NCI-H1436 treated with DMSO at 0.1 percent for 48 hours (cell line): Measurements from ENCODE around the gene MTAP.
A peak's percentile ranks its signal among the peaks of the same experiment; 100 is the strongest.

ENCODE experiments used
- DNase-seq: peaks from one replicate; lab custom pipeline; 2025; lab: John Stamatoyannopoulos, UW

The MTAP gene

GRCh38 chr9:21802418-21803000 is at the start of gene MTAP:
Gene MTAP, plus strand, starts transcription at chr9:21802636. Its CDS starts 113 bp downstream, at chr9:21802749.
- DNase-seq, result peak; percentile 54

DNA sequence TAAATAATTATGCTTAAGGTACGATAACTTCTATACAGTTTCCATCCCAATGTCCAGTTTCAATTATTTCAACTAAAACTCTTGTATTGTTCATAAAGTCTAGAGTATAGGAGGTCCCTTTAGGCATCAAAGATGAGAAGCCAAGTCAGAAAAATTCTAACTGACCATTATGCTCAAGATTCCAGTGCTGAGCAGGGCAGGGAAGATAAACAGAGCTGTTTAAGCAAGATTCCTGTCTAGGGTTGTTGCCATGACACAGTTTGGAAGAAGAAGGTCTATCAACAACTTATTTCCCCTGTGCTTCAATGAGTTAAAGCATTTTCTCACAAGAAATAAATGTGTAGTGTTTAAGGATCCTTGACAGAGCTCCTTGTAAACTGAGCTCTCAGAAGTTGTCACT is 48.9 kb upstream of the MTAP start:
- no peak for DNase-seq

DNA sequence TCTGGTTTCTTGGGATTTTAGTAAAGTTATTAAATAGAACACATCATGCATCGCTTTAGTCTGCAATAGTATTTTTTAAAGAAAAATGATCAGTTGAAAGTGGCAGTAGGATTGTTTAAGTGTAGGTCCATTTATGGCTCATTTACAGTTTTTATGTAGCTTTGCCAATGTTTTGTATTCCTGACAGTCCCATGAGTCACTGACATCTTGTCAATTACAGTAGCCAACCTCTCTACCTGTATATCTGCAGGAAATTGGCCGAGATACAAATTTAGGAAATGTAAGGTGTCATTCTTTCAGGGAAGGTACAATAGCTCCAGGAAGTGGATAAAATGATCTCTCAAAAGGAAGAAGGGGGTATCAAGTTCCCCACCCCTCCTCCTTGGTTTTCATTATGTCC is 47.7 kb upstream of the MTAP start:
- no peak for DNase-seq

GRCh38 chr9:21758540-21758939 is 43.9 kb upstream of the MTAP start:
- DNase-seq, result no peak

DNA sequence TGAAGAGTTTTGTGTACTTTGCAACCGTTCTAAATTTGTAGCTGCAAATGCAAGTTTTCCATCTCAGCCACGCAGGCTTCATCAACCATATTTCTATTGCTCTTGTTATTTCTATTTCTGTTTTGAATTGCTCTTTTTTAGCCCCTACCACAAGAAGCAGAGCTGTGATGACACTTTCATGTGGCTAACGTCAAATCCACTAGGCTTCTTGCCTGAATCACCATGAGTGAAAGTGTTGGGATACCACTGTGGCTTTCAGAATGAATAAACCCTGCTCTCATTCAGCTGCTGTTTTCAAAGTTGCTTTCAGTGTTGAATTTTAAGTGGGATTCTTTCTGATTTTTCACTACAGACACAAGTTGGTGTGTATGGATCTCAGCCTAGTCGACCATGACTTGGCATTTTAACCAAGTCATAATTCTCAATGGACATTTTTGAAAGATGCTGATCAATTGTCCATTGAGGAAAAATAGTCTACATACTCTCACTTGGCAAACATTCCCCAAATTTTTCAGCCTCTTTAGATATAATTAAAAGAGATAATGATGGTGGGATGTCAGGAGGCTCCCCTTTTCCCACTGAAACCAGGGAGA is 41.0 kb upstream of the MTAP start:
- no peak for DNase-seq

DNA sequence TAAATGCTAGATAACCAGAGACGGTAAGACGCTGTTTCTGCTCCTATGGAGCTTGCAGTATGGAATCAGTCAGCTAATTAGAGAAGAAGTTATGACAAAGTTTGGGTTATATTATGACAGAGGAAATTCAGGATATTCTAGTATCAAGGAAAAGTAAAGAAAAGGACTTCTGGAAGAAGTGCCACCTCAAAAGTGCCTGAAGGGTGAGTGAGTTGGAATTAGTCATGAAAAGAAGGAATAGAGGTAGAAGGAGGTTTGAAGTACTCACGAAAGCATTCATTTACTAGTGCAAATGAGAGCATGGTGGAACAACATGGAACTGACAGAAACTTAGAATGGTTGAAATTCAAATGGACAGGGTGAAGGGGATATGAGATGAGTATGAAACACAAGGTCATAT is 40.4 kb upstream of the MTAP start:
- DNase-seq, result no peak

- no peak for DNase-seq
These were observed 37.6 kb upstream of the MTAP start for GRCh38 chr9:21764846-21765245.

DNA sequence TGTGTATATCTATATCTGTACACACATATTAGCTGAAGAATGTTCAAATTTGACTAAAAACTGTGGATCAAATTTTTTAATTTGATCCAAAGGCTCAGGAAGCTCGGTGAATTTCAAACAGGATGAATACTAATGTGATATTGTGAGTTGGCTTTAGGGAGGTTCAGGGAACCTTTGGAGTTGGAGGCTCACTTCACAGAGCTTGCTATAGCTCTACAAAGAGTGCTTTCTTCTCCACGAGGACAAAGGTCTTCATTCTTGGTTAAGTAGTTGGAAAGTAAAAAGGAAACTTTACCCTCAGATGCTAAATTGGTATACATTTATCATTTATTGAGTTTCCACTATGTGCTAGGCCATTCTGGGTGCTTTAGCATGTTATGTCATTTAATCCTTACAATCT is 36.3 kb upstream of the MTAP start:
- DNase-seq, result no peak

GRCh38 chr9:21770871-21771560 is 31.4 kb upstream of the MTAP start:
- no peak for DNase-seq

GRCh38 chr9:21777701-21778100 is 24.7 kb upstream of the MTAP start:
- no peak for DNase-seq

GRCh38 chr9:21778304-21778703 is 24.1 kb upstream of the MTAP start:
- no peak for DNase-seq

DNA sequence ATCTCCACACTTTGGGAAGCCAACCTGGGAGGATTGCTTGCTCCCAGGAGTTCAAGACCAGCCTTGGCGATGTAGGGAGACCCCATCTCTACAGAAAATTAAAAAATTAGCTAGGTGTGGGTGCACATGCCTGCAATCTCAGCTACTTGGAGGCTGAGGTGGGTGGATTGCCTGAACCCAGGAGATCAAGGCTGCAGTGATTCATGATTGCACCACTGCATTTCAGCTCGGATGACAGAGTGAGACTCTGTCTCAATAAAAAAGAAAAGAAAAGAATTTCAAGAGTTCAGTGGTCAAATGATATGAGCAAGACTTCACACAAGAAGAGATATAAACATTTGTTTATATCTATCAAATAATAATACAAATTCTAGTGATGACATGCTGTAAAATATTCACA is 23.0 kb upstream of the MTAP start:
- DNase-seq, result no peak

- DNase-seq, result no peak
These were observed 20.8 kb upstream of the MTAP start for GRCh38 chr9:21781656-21782055.

GRCh38 chr9:21782205-21782604 is 20.2 kb upstream of the MTAP start:
- DNase-seq, result no peak

GRCh38 chr9:21788752-21789151 is 13.7 kb upstream of the MTAP start:
- no peak for DNase-seq

GRCh38 chr9:21789541-21790037 is 12.8 kb upstream of the MTAP start:
- DNase-seq, result peak; percentile 43

DNA sequence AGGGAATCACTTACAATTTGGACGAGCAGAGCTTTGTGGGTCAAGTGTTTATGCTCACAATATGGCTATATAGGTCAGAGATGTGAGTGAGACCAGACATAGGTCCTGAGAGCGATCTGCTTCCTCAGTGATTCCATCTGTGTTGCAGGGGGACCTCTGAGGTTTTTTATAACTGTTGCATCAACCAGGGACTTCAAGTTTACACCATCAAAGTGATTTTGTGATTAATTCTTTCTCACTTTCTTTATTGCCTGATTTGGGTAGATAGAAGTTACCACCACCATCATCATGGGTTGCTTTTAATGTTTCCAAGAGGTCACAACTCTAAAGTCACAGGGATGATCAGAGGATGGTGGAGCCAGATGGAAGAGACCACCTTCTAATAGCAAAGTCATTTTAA is 7.0 kb upstream of the MTAP start:
- DNase-seq, result no peak

DNA sequence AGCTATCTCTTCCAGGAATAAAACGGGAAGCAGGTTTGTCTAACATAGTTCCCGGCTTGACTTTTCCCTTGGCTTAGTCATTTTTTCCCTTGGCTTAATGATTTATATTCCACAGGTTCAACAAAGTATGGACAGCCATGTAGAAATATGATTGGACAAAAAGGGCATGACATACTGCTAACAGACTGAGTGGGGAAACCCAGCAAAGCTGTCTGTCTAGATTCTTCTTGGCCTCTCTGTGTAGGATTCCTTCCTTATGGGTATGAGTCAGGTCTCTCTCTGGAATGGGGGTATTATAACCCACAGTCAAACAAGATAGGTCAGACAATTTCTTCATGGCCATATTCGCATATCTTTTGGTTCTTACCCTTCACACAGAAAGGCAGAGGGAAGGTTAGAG is 5.7 kb upstream of the MTAP start:
- DNase-seq, result no peak

DNA sequence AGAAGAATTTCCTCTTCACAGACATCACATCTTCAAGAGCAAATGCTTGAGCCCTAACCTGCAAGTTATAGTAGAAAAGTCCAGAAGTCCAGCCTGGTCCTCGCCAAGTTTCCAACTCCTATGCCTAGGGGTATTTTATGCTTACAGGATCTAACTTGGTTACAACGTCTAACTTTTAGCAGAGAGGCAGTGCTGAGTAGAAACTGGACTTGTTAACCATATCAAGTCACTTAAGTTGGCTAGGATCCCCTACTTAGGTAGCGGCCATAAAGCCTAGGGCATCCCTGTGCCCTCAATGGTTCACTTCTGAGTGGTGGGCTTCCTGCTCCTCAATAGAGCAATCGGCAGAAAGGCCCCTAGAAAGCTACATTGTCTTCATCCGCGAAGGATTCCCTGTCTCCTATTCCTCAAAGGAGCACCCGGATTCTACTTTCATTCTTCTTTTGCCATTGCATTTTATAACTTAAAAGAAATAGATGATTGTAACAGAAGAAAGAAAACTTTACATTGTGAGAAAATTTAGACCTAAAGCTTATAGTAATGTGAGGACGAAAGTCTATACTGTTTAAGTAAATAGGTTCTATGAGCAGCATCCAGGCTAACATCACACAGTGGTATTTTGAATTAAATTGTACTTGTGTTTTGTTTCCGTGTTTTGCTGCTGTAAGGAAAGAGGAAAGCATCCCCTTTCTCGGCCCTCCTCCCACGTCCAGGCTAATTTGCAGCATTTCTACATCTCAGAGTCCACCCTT is 1.3 kb upstream of the MTAP start:
- no peak for DNase-seq

DNA sequence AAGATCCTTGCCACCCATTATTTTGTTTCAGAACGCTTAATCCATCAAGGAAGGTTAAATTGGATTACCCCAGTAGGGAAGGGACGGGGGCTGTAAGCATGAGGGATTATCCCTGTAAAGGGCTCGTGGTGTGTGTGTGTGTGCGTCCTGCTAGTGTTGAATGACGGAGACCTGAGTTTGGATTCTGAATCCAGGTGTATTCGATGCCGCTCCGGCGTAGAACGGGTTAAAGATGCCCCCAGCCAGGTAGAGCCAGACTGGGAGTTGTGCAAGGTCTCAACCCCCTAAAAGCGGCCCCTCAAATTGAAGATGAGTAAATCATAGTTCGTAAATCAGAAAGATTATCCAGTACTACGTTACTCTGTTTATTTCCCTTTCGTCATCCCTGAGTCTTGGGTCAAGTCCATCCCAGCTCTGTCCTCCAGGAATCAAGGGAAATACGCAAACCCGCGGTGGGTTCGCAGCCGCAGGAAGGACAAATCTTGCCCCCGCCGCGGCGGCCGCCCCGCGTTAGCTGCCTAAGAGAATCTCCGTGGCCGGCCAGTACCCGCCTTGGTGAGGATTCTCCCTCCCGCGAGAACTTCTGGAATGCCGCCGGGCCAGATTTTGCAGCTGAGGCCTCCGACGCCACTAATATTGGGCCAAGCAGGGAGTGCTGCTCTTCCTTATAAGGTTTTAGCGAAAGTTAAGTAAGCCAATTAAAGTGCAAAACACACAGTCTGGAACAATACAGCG is 586 bp upstream of the MTAP start:
- no peak for DNase-seq

DNA sequence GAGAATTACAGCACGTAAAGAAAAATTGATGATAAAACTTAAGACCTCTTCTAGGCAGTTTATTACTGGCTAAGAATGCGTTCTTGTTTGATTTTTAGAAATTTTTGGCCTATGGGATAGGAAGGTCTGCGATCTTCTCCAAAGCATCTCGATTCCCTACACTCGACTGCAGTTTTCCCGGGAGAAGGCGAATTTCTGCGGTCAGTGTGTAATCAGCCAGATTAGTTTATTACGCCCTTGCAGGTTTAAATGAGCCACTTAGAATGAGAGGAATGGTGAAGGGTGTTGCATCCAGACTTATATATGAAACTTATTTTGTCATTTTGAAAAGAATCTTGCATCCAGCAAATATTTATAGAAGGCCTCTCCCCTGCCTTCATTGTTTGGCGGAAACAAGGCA is 1.2 kb downstream of the MTAP start:
- DNase-seq, result no peak

DNA sequence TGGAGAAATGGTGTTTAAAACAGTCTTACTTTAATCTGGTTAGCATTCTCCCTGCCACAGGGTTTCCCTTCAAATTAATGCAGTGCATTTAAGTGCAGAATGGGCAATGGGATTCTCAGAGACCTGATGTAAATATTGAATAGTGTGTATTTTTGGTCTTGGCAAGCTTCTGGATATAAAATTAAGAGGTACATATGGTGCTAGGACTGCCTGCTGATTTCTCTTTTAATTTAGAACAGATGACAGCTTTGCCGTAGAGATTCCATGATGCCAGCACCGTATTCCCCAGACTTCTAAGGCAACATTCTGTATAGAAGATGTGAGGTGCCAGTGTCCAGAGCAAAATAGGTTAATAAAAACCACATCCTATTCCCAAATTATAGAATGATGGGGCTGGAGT is 1.9 kb downstream of the MTAP start:
- DNase-seq, result no peak
